H1 (cell line): ENCODE results near the gene GABRD. TPM values are rescaled to one million over a fixed set of nuclear protein-coding genes. Genes with fewer than 3 reads are reported as not detected.

Experiments used
- CTCF ChIA-PET: fragments of 300-600 bp; sonication (Branson Sonifier 250); formaldehyde crosslinking; loops from one replicate; lab custom pipeline; 2021; ENCODE audit not compliant: partially characterized antibody; lab: Charles Lee
- POLR2A ChIA-PET: fragments of 300-600 bp; sonication (Branson Sonifier 250); formaldehyde crosslinking; loops from one replicate; lab custom pipeline; 2021; ENCODE audit warnings: inconsistent platforms; ENCODE audit not compliant: partially characterized antibody; lab: Charles Lee
- DNase-seq, 2 experiments: peaks; one replicate each; pipeline versions ENCODE4 v3.0.0 to v3.0.0-alpha.2; 2010 to 2022; ENCODE audit warnings: low spot score in 2 of 2, low read depth in 1 of 2, mixed read lengths in 1 of 2
- FAIRE-seq: peaks from 2 replicates; lab custom pipeline; 2011; peaks lifted over from hg19 to GRCh38; lab: Jason Lieb, UNC
- H2AFZ ChIP-seq: 2 replicates; pipeline ENCODE4 v1.8.1; 2012; ENCODE audit warnings: low read length, inconsistent platforms
- H2AK5ac ChIP-seq: 2 replicates; pipeline ENCODE4 v1.6.1; 2013; ENCODE audit warnings: low read depth, low read length
- H2BK120ac ChIP-seq: replicated peaks from 2 replicates; pipeline ENCODE3; 2013; ENCODE audit warnings: low read depth, low read length, inconsistent platforms
- H2BK12ac ChIP-seq: 2 replicates; pipeline ENCODE4 v1.6.1; 2013; ENCODE audit warnings: low read depth, low read length
- H2BK15ac ChIP-seq: 2 replicates; pipeline ENCODE4 v1.6.1; 2013; ENCODE audit warnings: low read length
- H2BK20ac ChIP-seq: 2 replicates; pipeline ENCODE4 v1.6.1; 2013; ENCODE audit warnings: low read length
- H2BK5ac ChIP-seq: 2 replicates; pipeline ENCODE4 v1.6.1; 2013; ENCODE audit warnings: low read depth, low read length
- H3K14ac ChIP-seq: 2 replicates; pipeline ENCODE4 v1.6.1; 2013; ENCODE audit warnings: inconsistent platforms; ENCODE audit not compliant: insufficient read length
- H3K18ac ChIP-seq: 2 replicates; pipeline ENCODE4 v1.6.1; 2013; ENCODE audit warnings: low read length; ENCODE audit errors: extremely low read depth
- H3K23ac ChIP-seq: 2 replicates; pipeline ENCODE4 v1.6.1; 2013; ENCODE audit warnings: inconsistent platforms; ENCODE audit not compliant: insufficient read length
- H3K23me2 ChIP-seq: 2 replicates; pipeline ENCODE4 v1.6.1; 2013; ENCODE audit warnings: low read depth, low read length
- H3K27ac ChIP-seq: 2 replicates; pipeline ENCODE4 v1.6.1; 2011; ENCODE audit warnings: low read depth, low read length, inconsistent platforms
- H3K27me3 ChIP-seq, 4 experiments: replicated peaks in 1 of 4; 1 replicate in 1 of 4; 2 replicates in 3 of 4; pipeline versions ENCODE4 v1.6.1 to v1.8.1; 2011 to 2013; ENCODE audit warnings: low read length in 3 of 4, mild to moderate bottlenecking in 3 of 4, inconsistent platforms in 2 of 4, mixed read lengths in 2 of 4, moderate library complexity in 1 of 4; ENCODE audit not compliant: control insufficient read depth in 3 of 4, insufficient read depth in 3 of 4; ENCODE audit errors: extremely low read depth in 1 of 4
- H3K36me3 ChIP-seq, 4 experiments: 2 replicates each; pipeline versions ENCODE4 v1.6.1 to v1.8.1; 2011 to 2013; ENCODE audit warnings: mild to moderate bottlenecking in 4 of 4, low read length in 3 of 4, moderate library complexity in 2 of 4, control low read depth in 1 of 4, inconsistent platforms in 1 of 4; ENCODE audit not compliant: insufficient read depth in 4 of 4, control insufficient read depth in 2 of 4
- H3K4ac ChIP-seq: replicated peaks from 2 replicates; pipeline ENCODE3; 2013; ENCODE audit warnings: low read length, low read depth, mixed read lengths, inconsistent platforms; ENCODE audit not compliant: insufficient read length
- H3K4me1 ChIP-seq, 4 experiments: replicated peaks in 1 of 4; 1 replicate in 1 of 4; 2 replicates in 3 of 4; pipeline versions ENCODE4 v1.6.1 to v1.8.1; 2011 to 2013; ENCODE audit warnings: low read length in 3 of 4, inconsistent platforms in 2 of 4, mixed read lengths in 1 of 4; ENCODE audit not compliant: insufficient read depth in 4 of 4, control insufficient read depth in 3 of 4
- H3K4me2 ChIP-seq, 2 experiments: 2 replicates each; pipeline versions ENCODE4 v1.6.1 to v1.8.1; 2011 to 2013; ENCODE audit warnings: low read depth in 2 of 2, low read length in 2 of 2, control low read depth in 1 of 2, inconsistent platforms in 1 of 2, mild to moderate bottlenecking in 1 of 2; ENCODE audit not compliant: insufficient read depth in 1 of 2
- H3K4me3 ChIP-seq, 4 experiments: fragments of 200-600, 300-600 bp in 1 of 4; sonication (generic), shearing (Covaris generic), sonication (Bioruptor Twin) in 1 of 4; 2 replicates each; pipeline versions ENCODE4 v1.5.1 to v1.8.1; 2011 to 2016; ENCODE audit warnings: low read length in 4 of 4, low read depth in 3 of 4, control low read depth in 2 of 4, inconsistent platforms in 2 of 4, mild to moderate bottlenecking in 2 of 4, mixed read lengths in 1 of 4, moderate library complexity in 1 of 4; ENCODE audit not compliant: insufficient read depth in 2 of 4; ENCODE audit errors: extremely low read depth in 1 of 4
- H3K56ac ChIP-seq: replicated peaks from 2 replicates; pipeline ENCODE3; 2013; ENCODE audit warnings: low read depth, mild to moderate bottlenecking, mixed read lengths, low read length, inconsistent platforms; ENCODE audit not compliant: insufficient read length
- H3K79me1 ChIP-seq: 2 replicates; pipeline ENCODE4 v1.6.1; 2013; ENCODE audit warnings: low read depth, low read length, control low read depth
- H3K79me2 ChIP-seq, 2 experiments: 2 replicates each; pipeline versions ENCODE4 v1.6.1 to v1.8.1; 2012 to 2013; ENCODE audit warnings: low read length in 2 of 2, mild to moderate bottlenecking in 2 of 2, inconsistent platforms in 1 of 2; ENCODE audit not compliant: insufficient read depth in 2 of 2, control insufficient read depth in 1 of 2
- H3K9ac ChIP-seq, 4 experiments: replicated peaks in 1 of 4; 1 replicate in 1 of 4; 2 replicates in 3 of 4; pipeline versions ENCODE4 v1.6.1 to v1.8.1; 2011 to 2013; ENCODE audit warnings: low read depth in 3 of 4, low read length in 3 of 4, control low read depth in 2 of 4, mild to moderate bottlenecking in 2 of 4, moderate library complexity in 2 of 4, inconsistent platforms in 1 of 4; ENCODE audit errors: extremely low read depth in 1 of 4
- H3K9me3 ChIP-seq, 2 experiments: 2 replicates each; pipeline versions ENCODE4 v1.6.1 to v1.8.1; 2012 to 2013; ENCODE audit warnings: mild to moderate bottlenecking in 2 of 2, moderate library complexity in 2 of 2, control low read depth in 1 of 2, inconsistent platforms in 1 of 2, low read depth in 1 of 2, low read length in 1 of 2, mixed read lengths in 1 of 2; ENCODE audit not compliant: insufficient read depth in 2 of 2
- H4K20me1 ChIP-seq, 2 experiments: replicated peaks in 1 of 2; 2 replicates each; pipeline versions ENCODE3 to v1.8.1; 2011 to 2013; ENCODE audit warnings: inconsistent platforms in 2 of 2, low read length in 2 of 2, mild to moderate bottlenecking in 1 of 2; ENCODE audit not compliant: insufficient read depth in 2 of 2, control insufficient read depth in 1 of 2
- H4K5ac ChIP-seq: 2 replicates; pipeline ENCODE4 v1.6.1; 2013; ENCODE audit warnings: low read length, low read depth, mixed read lengths, inconsistent platforms; ENCODE audit not compliant: insufficient read length
- H4K8ac ChIP-seq: 2 replicates; pipeline ENCODE4 v1.8.0; 2013; ENCODE audit warnings: mild to moderate bottlenecking, moderate library complexity, low read length, inconsistent platforms; ENCODE audit not compliant: insufficient read depth; ENCODE audit errors: extremely low read depth
- H4K91ac ChIP-seq: replicated peaks from 2 replicates; pipeline ENCODE3; 2013; ENCODE audit warnings: low read length, mixed read lengths, inconsistent platforms; ENCODE audit not compliant: insufficient read length
- CHD2 ChIP-seq: IDR thresholded peaks from 2 replicates; pipeline ENCODE4 v1.6.1; 2012; ENCODE audit warnings: low read length, improper control_type of control experiment
- EGR1 ChIP-seq: IDR thresholded peaks from 2 replicates; pipeline ENCODE4 v1.6.1; 2011; ENCODE audit warnings: low read depth, low read length, borderline replicate concordance
- FOSL1 ChIP-seq: IDR thresholded peaks from 2 replicates; pipeline ENCODE4 v1.6.1; 2011; ENCODE audit warnings: mild to moderate bottlenecking, low read depth, low read length, moderate library complexity; ENCODE audit not compliant: insufficient read depth
- GABPA ChIP-seq: IDR thresholded peaks from 2 replicates; pipeline ENCODE4 v1.6.1; 2011; ENCODE audit warnings: mild to moderate bottlenecking, low read length, moderate library complexity, borderline replicate concordance; ENCODE audit not compliant: insufficient read depth
- HDAC6 ChIP-seq: IDR thresholded peaks from one replicate; pipeline ENCODE4 v1.7.1; 2012; ENCODE audit warnings: low read depth, mild to moderate bottlenecking, inconsistent platforms, low read length, moderate library complexity
- POU5F1 ChIP-seq: IDR thresholded peaks from 2 replicates; pipeline ENCODE4 v1.6.1; 2011; ENCODE audit warnings: low read depth, mild to moderate bottlenecking, low read length, moderate library complexity
- RXRA ChIP-seq: IDR thresholded peaks from 2 replicates; pipeline ENCODE4 v1.6.1; 2011; ENCODE audit warnings: low read depth, mild to moderate bottlenecking, low read length, moderate library complexity; ENCODE audit not compliant: insufficient read depth
- TEAD4 ChIP-seq: IDR thresholded peaks from 2 replicates; pipeline ENCODE4 v1.6.1; 2012; ENCODE audit warnings: low read depth, low read length, inconsistent platforms, mixed read lengths
- ZNF274 ChIP-seq: IDR thresholded peaks from 2 replicates; pipeline ENCODE4 v1.7.0; 2012; ENCODE audit warnings: low read length, borderline replicate concordance; ENCODE audit errors: extremely low read depth
- WGBS, 2 experiments: shearing (Covaris generic) in 1 of 2; methylation state at CpG; one replicate each; pipeline versions ENCODE4 v1.1.6 to v1.1.7; 2013 to 2015; ENCODE audit warnings: low lambda C conversion rate in 2 of 2, mixed read lengths in 2 of 2, inconsistent platforms in 1 of 2, low coverage in 1 of 2, missing lambda C conversion rate in 1 of 2; ENCODE audit not compliant: insufficient replicate concordance in 2 of 2, insufficient coverage in 1 of 2, insufficient read length in 1 of 2; ENCODE audit errors: extremely low coverage in 1 of 2, missing lambda C conversion rate in 1 of 2; 5-methylcytosine and 5-hydroxymethylcytosine counted together
- polyA plus RNA-seq, 7 experiments: library from polyadenylated mRNA; depleted of rRNA in 3 of 7; stranded (reverse) in 5 of 7; unstranded in 2 of 7; fragments of >200 nt in 5 of 7; fragments of 200-250 nt in 2 of 7; gene quantifications; 1 replicate in 5 of 7; 2 replicates in 1 of 7; 4 replicates in 1 of 7; pipeline versions ENCODE4 v1.2.1 to v1.2.3, GENCODE V29; 2011 to 2013; ENCODE audit warnings: missing spikeins in 2 of 7, mixed read lengths in 2 of 7
- total RNA-seq: library from RNA; stranded (reverse); fragmentation: NEBNext Ultra II Directional; extraction: Animal tissue kit (Norgen Biotek cat#: 25700); gene quantifications from 2 replicates; pipeline ENCODE4 v1.2.1, GENCODE V29; 2021
- TF ChIP-seq, protein P1 (sequence below): IDR thresholded peaks from 2 replicates; pipeline ENCODE4 v1.6.1; 2012; ENCODE audit warnings: low read length, inconsistent platforms
- TF ChIP-seq, protein P2 (sequence below): IDR thresholded peaks from 2 replicates; pipeline ENCODE4 v1.6.1; 2012; ENCODE audit warnings: inconsistent platforms

The GABRD gene
- total and polyA plus RNA-seq, 2 of the 8 experiments (the other 6 are each of a cell fraction or from before 2014, with no cell fraction given): 1.8 to 3.0 TPM

DNA sequence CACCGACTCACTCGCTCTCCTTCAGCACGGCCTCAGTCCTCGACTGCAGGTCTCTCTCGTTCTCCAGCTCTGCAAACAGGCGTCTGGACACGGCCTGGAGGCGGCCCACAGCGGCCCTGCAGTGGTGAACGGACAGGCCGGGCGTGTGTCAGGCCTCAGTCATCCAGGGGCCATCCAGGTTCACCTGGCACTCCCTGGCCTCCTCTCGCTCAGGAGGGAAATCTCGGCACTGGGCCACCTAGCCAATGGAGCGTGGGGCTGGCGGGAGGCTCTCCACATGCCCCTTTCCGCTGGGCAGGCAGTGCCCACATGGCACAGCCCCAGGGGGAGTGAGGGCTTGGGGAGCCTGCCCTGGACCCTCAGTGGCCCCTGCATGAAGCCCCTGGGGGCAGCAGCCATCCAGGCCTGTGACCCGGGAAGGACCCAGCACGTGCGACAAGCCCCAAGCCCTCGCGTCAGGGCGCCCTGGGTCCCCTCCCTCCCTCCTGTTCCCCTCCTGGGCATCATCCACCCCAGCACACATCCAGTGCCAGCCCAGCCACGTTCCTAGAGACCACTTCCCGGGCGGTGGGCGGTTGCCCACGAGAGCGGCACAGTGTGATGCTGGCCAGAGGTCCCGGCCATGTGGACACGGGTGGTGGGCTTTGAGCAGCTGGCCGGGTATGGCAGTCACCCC, 33.6 kb upstream of the GABRD start:
- CTCF ChIA-PET: interaction anchor here (1.2 to 4.6 kb wide), 2 partner anchors 26 to 64 kb away, joined by 3 to 21 read pairs; partner anchors contain the start of gene PRKCZ
- POLR2A ChIA-PET: interaction anchor here (1.2 kb wide), 1 partner anchor 13 kb away, joined by 3 read pairs; no protein-coding TSS in a partner anchor
- no peak overlapping the region for H3K14ac ChIP-seq
- H2BK15ac ChIP-seq: no peak overlapping the region
- peaks cover 0 to 3% (median 0%) of the 10 kb centered on the region in 4 experiments; a peak in 2 of 7 replicates for H3K4me1 ChIP-seq
- H3K4me2 ChIP-seq: no peak overlapping the region
- no peak overlapping the region for H2AK5ac ChIP-seq
- H3K79me1 ChIP-seq: no peaks in the 10 kb centered on the region
- H2BK12ac ChIP-seq: no peak overlapping the region; the same call in 1 of the 2 replicates
- FAIRE-seq: no peak
- DNase-seq: no peak
- no peak overlapping the region for H3K27ac ChIP-seq
- no peak overlapping the region for H4K5ac ChIP-seq
- H3K79me2 ChIP-seq: no peaks in the 10 kb centered on the region
- no peak overlapping the region for H3K4me3 ChIP-seq
- no peaks in the 10 kb centered on the region for H3K27me3 ChIP-seq
- no peak overlapping the region for H3K56ac ChIP-seq
- H3K36me3 ChIP-seq: no peaks in the 10 kb centered on the region
- H3K23me2 ChIP-seq: no peaks in the 10 kb centered on the region
- no peaks in the 10 kb centered on the region for H4K20me1 ChIP-seq
- no peak overlapping the region for H3K23ac ChIP-seq
- no peak overlapping the region; the same call in 1 of the 2 replicates for H4K8ac ChIP-seq
- no peak overlapping the region for H3K4ac ChIP-seq
- H4K91ac ChIP-seq: no peak overlapping the region
- no peak overlapping the region for H3K9ac ChIP-seq
- H3K9me3 ChIP-seq: no peaks in the 10 kb centered on the region
- 0 out of 2 replicates have a peak overlapping the region, but pooled peaks have one; percentile 35 for H2BK5ac ChIP-seq
- WGBS, 2 experiments: 91% methylated on average over 30 of the region's 32 CpGs; no CpG with 5 or more reads in 1 of the 2 experiments
- H2AFZ ChIP-seq: no peak overlapping the region
- no peak overlapping the region for H2BK120ac ChIP-seq
- H3K18ac ChIP-seq: no peak overlapping the region
- H2BK20ac ChIP-seq: no peak overlapping the region
- TF ChIP-seq FOSL1 (no peak), POU5F1 (no peak), GABPA (no peak), EGR1 (no peak), ZNF274 (no peak), CHD2 (no peak), TEAD4 (no peak), RXRA (no peak), HDAC6 (no peak)
- TF ChIP-seq, protein P1, sequence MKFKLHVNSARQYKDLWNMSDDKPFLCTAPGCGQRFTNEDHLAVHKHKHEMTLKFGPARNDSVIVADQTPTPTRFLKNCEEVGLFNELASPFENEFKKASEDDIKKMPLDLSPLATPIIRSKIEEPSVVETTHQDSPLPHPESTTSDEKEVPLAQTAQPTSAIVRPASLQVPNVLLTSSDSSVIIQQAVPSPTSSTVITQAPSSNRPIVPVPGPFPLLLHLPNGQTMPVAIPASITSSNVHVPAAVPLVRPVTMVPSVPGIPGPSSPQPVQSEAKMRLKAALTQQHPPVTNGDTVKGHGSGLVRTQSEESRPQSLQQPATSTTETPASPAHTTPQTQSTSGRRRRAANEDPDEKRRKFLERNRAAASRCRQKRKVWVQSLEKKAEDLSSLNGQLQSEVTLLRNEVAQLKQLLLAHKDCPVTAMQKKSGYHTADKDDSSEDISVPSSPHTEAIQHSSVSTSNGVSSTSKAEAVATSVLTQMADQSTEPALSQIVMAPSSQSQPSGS: no peak
- TF ChIP-seq, protein P2, sequence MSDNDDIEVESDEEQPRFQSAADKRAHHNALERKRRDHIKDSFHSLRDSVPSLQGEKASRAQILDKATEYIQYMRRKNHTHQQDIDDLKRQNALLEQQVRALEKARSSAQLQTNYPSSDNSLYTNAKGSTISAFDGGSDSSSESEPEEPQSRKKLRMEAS: no peak
